ENCODE results near the gene BNC2.

Gene BNC2

DNA sequence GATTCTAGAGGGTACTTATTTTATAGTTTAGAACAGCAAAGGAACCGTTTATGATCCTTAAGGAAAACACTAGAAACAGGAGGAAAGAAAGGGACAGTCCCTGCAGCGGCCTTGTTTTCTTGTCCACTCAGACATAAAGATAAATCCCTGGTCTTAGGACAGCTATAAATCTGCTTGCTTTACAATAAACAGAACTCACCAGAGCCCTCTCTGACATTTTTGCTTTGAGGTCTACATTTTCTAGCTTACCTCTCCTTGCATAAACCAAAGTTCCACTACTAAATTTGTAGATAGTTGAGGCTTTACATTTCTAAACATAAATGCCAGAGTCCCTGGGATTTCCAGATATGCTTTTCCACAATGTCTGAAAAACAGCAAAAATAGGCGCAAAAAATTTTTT lies 422.5 kb downstream of the BNC2 start:
- no peak for DNase-seq (ENCODE audit: low read depth in 1 of 2, low spot score in 1 of 2)
- no peak overlapping the region for H3K4me3 ChIP-seq (replicated peaks; ENCODE audit: insufficient read depth, low read length)
- H3K27ac ChIP-seq (replicated peaks) = no peak overlapping the region
- no peaks in the 10 kb centered on the region for H3K27me3 ChIP-seq (ENCODE audit: insufficient read depth, poor library complexity, severe bottlenecking)
- TF ChIP-seq POLR2AphosphoS5 (IDR thresholded peaks at IDR 0.05; ENCODE audit: low read depth) = no peak
- TF ChIP-seq, protein P1, sequence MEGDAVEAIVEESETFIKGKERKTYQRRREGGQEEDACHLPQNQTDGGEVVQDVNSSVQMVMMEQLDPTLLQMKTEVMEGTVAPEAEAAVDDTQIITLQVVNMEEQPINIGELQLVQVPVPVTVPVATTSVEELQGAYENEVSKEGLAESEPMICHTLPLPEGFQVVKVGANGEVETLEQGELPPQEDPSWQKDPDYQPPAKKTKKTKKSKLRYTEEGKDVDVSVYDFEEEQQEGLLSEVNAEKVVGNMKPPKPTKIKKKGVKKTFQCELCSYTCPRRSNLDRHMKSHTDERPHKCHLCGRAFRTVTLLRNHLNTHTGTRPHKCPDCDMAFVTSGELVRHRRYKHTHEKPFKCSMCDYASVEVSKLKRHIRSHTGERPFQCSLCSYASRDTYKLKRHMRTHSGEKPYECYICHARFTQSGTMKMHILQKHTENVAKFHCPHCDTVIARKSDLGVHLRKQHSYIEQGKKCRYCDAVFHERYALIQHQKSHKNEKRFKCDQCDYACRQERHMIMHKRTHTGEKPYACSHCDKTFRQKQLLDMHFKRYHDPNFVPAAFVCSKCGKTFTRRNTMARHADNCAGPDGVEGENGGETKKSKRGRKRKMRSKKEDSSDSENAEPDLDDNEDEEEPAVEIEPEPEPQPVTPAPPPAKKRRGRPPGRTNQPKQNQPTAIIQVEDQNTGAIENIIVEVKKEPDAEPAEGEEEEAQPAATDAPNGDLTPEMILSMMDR (IDR thresholded peaks at IDR 0.05; ENCODE audit: insufficient read depth, low read length) = no peak
- TF ChIP-seq, protein P2, sequence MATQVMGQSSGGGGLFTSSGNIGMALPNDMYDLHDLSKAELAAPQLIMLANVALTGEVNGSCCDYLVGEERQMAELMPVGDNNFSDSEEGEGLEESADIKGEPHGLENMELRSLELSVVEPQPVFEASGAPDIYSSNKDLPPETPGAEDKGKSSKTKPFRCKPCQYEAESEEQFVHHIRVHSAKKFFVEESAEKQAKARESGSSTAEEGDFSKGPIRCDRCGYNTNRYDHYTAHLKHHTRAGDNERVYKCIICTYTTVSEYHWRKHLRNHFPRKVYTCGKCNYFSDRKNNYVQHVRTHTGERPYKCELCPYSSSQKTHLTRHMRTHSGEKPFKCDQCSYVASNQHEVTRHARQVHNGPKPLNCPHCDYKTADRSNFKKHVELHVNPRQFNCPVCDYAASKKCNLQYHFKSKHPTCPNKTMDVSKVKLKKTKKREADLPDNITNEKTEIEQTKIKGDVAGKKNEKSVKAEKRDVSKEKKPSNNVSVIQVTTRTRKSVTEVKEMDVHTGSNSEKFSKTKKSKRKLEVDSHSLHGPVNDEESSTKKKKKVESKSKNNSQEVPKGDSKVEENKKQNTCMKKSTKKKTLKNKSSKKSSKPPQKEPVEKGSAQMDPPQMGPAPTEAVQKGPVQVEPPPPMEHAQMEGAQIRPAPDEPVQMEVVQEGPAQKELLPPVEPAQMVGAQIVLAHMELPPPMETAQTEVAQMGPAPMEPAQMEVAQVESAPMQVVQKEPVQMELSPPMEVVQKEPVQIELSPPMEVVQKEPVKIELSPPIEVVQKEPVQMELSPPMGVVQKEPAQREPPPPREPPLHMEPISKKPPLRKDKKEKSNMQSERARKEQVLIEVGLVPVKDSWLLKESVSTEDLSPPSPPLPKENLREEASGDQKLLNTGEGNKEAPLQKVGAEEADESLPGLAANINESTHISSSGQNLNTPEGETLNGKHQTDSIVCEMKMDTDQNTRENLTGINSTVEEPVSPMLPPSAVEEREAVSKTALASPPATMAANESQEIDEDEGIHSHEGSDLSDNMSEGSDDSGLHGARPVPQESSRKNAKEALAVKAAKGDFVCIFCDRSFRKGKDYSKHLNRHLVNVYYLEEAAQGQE (IDR thresholded peaks at IDR 0.05; ENCODE audit: insufficient replicate concordance, low read depth) = no peak
- no peak for TF ChIP-seq SPI1 (IDR thresholded peaks at IDR 0.05; ENCODE audit: borderline replicate concordance, low read depth)
- TF ChIP-seq GABPA (IDR thresholded peaks at IDR 0.05; ENCODE audit: low read depth) = no peak

DNA sequence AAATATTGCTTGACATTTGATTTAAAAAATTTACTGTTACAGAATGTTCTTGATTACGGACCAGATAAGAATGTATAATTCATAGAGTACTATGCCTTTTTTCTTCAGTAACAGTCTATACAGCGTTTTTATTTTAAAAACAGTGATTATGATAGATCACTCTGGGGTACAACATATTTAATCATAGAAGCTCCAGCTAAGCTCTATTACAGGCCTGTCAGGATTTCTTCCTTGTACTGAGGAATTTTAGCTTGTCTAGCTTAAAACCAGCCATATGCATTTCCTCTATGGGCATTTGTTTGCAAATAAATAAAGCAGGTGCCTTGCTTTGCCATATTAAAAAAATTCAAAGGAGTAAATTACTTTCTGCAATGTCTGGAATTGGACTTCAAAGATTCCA lies 423.8 kb downstream of the BNC2 start:
- Histone ChIP-seq H3K27ac (replicated peaks) (no peak overlapping the region), H3K27me3 (ENCODE audit: insufficient read depth, poor library complexity, severe bottlenecking) (no peaks in the 10 kb centered on the region), H3K4me3 (replicated peaks; ENCODE audit: insufficient read depth, low read length) (no peak overlapping the region)
- no peak for TF ChIP-seq POLR2AphosphoS5 (IDR thresholded peaks at IDR 0.05; ENCODE audit: low read depth)
- TF ChIP-seq, protein P1 (IDR thresholded peaks at IDR 0.05; ENCODE audit: insufficient read depth, low read length) = no peak
- TF ChIP-seq GABPA (IDR thresholded peaks at IDR 0.05; ENCODE audit: low read depth) = no peak
- TF ChIP-seq, protein P2 (IDR thresholded peaks at IDR 0.05; ENCODE audit: insufficient replicate concordance, low read depth) = no peak
- TF ChIP-seq SPI1 (IDR thresholded peaks at IDR 0.05; ENCODE audit: borderline replicate concordance, low read depth) = no peak
- DNase-seq (ENCODE audit: low read depth in 1 of 2, low spot score in 1 of 2) = no peak

DNA sequence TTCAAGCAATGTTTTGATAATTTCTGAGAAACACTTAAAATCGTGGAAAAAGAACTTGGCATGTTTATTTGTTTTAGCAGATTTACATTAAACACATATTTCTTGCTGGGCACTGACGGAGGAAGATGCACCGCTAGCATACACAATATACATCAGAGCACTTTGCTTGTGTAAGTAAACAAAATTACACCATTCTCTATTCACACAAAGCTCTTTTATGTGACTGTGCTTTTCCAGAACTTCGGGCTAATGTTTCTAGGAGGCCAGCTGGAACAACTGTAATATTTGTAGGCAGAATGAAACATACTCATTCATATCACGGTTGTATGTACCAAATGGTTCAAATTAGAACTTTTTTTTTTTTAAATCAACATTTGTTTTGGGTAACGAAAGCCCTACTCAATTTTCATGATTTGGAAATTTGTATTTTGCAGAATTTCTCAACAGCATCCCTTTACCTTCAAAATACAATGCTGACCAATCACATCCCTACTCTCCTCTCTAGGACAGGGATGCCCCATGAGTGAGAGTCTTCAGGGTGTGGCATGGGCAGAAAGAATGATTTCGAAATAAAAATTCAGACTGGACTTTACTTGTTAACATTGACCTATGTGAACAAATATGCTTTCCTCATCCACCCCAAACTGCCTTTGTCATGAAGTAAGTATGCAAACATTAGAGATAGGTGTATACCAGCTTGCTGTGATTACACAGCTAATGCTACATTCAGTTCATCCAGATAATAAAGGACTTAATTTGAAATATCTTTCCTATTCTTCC lies 425.1 kb downstream of the BNC2 start:
- Histone ChIP-seq H3K27me3 (ENCODE audit: insufficient read depth, poor library complexity, severe bottlenecking) (no peaks in the 10 kb centered on the region), H3K27ac (replicated peaks) (no peak overlapping the region), H3K4me3 (replicated peaks; ENCODE audit: insufficient read depth, low read length) (no peak overlapping the region)
- TF ChIP-seq SPI1 (IDR thresholded peaks at IDR 0.05; ENCODE audit: borderline replicate concordance, low read depth) (no peak), GABPA (IDR thresholded peaks at IDR 0.05; ENCODE audit: low read depth) (no peak), POLR2AphosphoS5 (IDR thresholded peaks at IDR 0.05; ENCODE audit: low read depth) (no peak)
- TF ChIP-seq, protein P1 (IDR thresholded peaks at IDR 0.05; ENCODE audit: insufficient read depth, low read length) = no peak
- TF ChIP-seq, protein P2 (IDR thresholded peaks at IDR 0.05; ENCODE audit: insufficient replicate concordance, low read depth) = no peak
- DNase-seq (ENCODE audit: low read depth in 1 of 2, low spot score in 1 of 2) = no peak
